HG03575 (cell line): ENCODE results near the gene CCDC12.

Source experiments
- ATAC-seq: cut with Tn5 transposase; IDR thresholded peaks from one replicate; pipeline ENCODE4 v1.9.1; 2021; ENCODE audit not compliant: unreplicated experiment, insufficient number of reproducible peaks, low FRiP score; ENCODE audit errors: extremely low read depth

CCDC12 gene

GRCh38 chr3:46930945-46931403 lies 45.6 kb downstream of the CCDC12 start:
- no peak for ATAC-seq

GRCh38 chr3:46930166-46930944 lies 46.2 kb downstream of the CCDC12 start:
- ATAC-seq: no peak

- ATAC-seq: no peak
Observed at GRCh38 chr3:46929324-46929723, 47.2 kb downstream of the CCDC12 start.

- no peak for ATAC-seq
Observed at GRCh38 chr3:46928282-46928681, 48.3 kb downstream of the CCDC12 start.

GRCh38 chr3:46927718-46928073 lies 48.8 kb downstream of the CCDC12 start:
- ATAC-seq: no peak

- no peak for ATAC-seq
Observed at GRCh38 chr3:46926871-46927717, 49.5 kb downstream of the CCDC12 start.

- ATAC-seq: no peak
Observed at GRCh38 chr3:46926447-46926846, 50.1 kb downstream of the CCDC12 start.

GRCh38 chr3:46926039-46926438 lies 50.5 kb downstream of the CCDC12 start:
- no peak for ATAC-seq

- ATAC-seq: no peak
Observed at GRCh38 chr3:46925585-46925934, 51.0 kb downstream of the CCDC12 start.

GRCh38 chr3:46924921-46925584 lies 51.5 kb downstream of the CCDC12 start:
- no peak for ATAC-seq

GRCh38 chr3:46923559-46924350 lies 52.8 kb downstream of the CCDC12 start:
- ATAC-seq: no peak

- ATAC-seq: no peak
Observed at GRCh38 chr3:46922871-46923558, 53.5 kb downstream of the CCDC12 start.

- no peak for ATAC-seq
Observed at GRCh38 chr3:46922426-46922825, 54.1 kb downstream of the CCDC12 start.

GRCh38 chr3:46921871-46922271 lies 54.7 kb downstream of the CCDC12 start:
- ATAC-seq: no peak

GRCh38 chr3:46921041-46921440 lies 55.5 kb downstream of the CCDC12 start:
- ATAC-seq: no peak

- ATAC-seq: no peak
Observed at GRCh38 chr3:46918634-46919033, 57.9 kb downstream of the CCDC12 start.

GRCh38 chr3:46918202-46918601 lies 58.3 kb downstream of the CCDC12 start:
- no peak for ATAC-seq

- no peak for ATAC-seq
Observed at GRCh38 chr3:46917257-46917656, 59.3 kb downstream of the CCDC12 start.

- ATAC-seq: no peak
Observed at GRCh38 chr3:46916799-46917198, 59.7 kb downstream of the CCDC12 start.
